Anterior cingulate cortex (tissue), 58 donors: Measurements from ENCODE around the gene SRPX.

Source experiments
- DNase-seq, 58 donors: peaks; one replicate each; lab custom pipeline; 2025; lab: John Stamatoyannopoulos, UW

The SRPX gene

DNA sequence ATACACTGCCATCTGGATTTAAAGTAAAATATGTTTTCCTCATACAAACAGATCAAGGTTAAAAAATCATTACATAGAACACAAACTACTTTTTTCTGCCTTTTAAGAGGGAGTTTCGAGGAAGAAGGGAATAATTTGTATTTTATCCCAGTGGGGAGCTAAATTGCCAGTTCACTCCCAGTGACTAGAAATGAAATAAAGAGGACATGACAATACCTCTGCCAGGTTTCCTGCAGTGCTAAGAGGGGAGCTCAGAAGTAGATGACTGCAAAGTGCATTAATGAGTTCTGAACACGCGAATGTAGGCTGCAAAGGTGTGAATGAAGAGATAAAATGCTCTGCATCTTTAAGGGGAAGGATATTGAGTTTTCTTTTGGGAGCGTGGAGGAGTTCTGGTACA, 69.7 kb downstream of the SRPX start:
- DNase-seq = no peak

- no peak for DNase-seq
Measured at GRCh38 chrX:38149016-38149415, 71.7 kb downstream of the SRPX start.

GRCh38 chrX:38142610-38143009, 78.1 kb downstream of the SRPX start:
- no peak for DNase-seq

GRCh38 chrX:38138900-38139299, 81.8 kb downstream of the SRPX start:
- no peak for DNase-seq

DNA sequence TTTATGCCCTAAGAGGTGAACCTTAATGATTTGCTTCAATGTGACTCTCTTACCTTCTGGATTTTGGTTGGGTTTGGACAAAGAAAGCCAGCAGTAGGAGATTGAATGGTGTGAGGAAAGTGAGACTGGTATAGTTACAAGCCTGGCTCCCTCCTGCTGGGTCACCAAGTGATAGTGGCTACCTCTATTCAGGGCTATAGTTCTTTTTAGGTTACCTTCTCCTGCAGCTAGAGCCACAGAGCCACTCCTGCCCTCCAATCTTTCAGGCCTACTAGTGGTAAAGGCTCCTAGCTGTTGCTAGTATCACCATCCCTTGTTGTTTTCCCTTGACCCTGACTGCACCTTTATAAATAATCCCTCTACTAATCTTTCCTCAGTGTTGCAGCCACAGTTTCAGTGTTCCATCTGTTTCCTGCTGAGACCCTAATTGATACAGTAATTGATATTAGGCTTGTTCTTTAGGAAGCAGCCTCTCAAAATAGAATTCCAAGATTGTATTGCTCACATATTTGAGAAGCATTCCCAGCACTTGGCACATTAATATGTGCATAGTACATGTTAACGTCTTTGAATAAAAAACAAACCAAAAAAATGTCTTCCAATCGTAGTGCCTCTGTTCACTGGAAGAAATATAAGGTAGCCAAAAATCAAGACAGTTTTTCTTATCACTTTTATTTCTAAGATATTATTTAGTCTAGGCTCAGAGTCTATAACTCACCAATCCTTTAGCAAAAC, 82.3 kb downstream of the SRPX start:
- no peak for DNase-seq

- DNase-seq = no peak
Measured at GRCh38 chrX:38129366-38129765, 91.3 kb downstream of the SRPX start.

GRCh38 chrX:38127961-38128360, 92.7 kb downstream of the SRPX start:
- no peak for DNase-seq

DNA sequence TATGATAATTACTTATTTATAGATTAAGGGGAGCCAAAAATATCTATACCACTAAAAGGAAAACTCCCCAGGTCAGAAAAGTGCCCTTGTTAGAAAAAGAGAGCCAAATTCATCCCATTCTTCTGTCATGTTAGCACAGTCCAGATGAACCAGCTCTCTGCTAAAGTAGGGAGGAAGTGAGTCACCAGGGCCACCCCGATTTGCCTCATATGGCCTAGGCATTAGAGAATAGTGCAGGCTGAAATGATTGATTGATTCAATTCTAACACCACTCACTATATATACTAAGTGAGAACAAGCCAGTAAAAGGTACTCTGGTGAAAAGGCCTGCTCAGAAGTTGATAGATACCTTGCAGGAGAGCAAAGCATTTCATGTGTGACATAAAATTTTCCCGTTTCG, 94.5 kb downstream of the SRPX start:
- DNase-seq = no peak

DNA sequence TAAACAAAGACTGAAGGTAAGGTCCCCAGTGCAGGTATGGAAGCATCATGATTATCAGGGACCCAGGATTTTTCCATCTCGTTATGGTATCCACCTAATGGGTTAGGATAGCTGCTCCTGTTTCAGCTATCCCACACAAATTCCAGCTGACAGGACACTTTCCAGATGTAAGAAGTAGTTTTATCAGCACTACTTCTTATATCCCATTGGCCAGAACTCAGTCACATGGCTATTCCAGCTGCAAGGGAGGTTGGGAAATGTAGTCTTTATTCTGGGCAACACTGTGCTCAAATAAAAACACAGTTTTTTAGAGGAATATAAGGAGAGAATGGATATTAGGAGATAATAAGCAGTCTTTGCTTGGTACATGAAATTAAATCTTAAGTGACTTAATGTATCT, 96.7 kb downstream of the SRPX start:
- DNase-seq = no peak

- DNase-seq = peak in 2 of 58 donors; percentile 0
Measured at GRCh38 chrX:38117485-38117884, 103.2 kb downstream of the SRPX start.

DNA sequence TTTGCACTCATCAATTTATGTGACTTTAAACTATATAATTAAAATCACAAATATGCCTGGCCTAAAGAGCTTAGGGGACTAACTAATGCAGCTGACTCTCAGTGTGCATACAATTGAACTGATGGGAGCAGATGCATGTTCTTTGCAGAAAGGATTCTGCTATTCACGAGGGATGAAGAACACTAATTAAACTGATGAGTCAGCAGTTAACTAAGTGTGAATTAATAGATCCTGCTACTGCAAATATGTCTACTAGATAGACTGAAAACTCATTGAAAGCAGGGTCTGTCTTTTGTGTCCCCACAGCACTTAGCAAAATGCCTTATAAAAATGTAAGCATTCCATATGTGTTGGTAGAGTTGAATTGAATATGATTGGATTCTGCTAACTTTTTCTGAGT, 104.0 kb downstream of the SRPX start:
- no peak for DNase-seq

- DNase-seq = no peak
Measured at GRCh38 chrX:38112566-38112965, 108.1 kb downstream of the SRPX start.

DNA sequence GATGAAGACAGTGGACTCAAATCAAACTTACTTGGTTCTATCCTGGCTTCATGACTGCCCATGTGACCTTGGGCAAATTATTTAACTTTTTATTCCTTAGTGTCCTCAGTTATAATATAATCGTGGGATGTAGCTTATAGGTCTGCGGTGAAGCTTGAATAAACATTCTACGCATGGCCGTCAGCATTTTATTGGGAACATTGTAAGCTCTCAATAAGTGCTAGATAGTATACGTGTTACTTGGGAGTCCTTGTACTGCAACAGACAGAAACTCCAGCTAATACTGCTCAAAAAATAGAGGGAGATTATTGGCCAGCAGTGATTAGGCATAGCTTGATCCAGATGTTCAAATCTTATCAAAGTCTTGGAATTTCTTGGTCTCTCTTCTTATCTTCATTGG, 109.5 kb downstream of the SRPX start:
- no peak for DNase-seq

DNA sequence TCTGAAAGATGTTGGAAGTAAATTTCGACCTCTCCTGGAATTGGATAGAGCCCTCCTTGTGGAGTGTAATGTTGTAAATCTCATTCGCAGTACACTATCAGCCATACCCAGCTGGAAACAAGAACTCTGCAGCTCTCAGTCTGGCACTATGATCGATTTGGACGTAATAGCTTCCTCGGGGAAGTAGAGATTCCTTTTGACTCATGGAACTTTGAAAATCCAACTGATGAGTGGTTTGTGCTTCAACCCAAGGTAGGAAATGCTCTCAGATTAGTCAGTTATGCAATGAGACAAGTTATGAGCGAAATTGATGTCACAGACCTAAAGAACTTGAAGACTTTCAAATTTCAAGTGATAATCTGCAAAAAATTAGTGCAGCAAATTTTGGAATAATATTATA, 110.4 kb downstream of the SRPX start:
- DNase-seq = no peak

DNA sequence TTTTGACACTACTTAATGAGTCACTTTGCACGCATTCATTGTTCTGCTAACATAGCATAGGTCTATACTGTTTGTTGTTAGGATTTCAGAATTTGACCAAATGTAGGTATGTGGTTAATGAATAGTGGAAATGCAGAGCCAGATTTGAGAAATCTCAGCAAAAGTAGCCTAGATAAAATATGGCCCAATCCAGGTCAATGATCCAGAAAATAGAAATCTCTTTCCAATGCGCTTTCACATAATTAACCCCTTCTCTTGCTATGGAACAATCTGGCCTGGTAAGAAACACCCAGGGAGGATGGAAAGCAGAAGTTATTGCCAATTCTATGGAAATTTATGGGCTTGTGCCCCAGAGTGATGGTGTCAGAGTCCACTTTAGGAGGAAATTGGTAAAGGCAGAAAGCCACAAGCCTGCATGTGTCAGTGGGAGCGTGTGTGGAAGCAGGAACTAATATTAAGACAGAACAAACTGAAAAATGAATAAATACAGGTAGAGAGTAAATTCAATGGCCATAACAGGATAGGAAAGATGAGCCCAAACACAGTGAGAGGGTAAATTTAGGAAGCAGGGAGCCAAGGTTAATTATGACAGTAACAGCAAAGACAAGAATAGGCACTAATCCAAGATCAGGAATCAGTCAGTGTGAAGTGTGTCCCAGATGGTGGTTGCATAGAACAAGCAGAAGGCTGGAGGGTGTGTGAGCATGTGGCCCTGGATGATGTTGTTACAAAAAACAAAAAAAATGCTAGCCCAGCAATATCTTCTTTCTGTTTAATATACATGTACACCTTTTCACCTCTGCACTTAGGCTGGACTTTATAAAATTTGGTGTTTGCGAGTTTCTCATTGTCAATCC, 111.4 kb downstream of the SRPX start:
- DNase-seq = no peak

DNA sequence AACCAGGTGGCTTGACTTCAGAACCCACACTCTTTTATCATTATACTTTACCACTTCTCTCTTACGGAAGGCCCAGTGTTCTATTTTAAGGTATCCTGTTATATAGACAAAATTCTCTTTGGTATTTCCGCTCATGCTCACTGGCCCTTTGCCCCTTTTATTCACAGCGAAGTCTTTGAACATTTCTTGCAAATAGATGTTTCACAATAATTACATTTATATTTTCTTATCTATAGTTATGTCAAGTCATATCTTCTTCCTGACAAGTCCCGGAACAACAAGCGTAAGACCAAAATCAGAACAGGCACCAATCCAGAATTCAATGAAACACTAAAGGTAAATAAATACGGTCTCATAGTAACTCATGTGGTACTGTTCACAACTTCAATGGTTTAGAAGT, 112.3 kb downstream of the SRPX start:
- DNase-seq = no peak

GRCh38 chrX:38106991-38107655, 113.5 kb downstream of the SRPX start:
- no peak for DNase-seq

- DNase-seq = no peak
Measured at GRCh38 chrX:38105216-38105725, 115.4 kb downstream of the SRPX start.

GRCh38 chrX:38103857-38104812, 116.5 kb downstream of the SRPX start:
- no peak for DNase-seq

GRCh38 chrX:38102875-38103274, 117.8 kb downstream of the SRPX start:
- no peak for DNase-seq
